NB4 (cell line): ENCODE measurements around the gene BRD1.

ENCODE experiments used
- DNase-seq: peaks from one replicate; pipeline ENCODE4 v3.0.0; 2010; ENCODE audit warnings: low read depth
- H3K4me3 ChIP-seq: one replicate; pipeline ENCODE4 v1.5.1; 2011; ENCODE audit warnings: mild to moderate bottlenecking, low read depth, low read length, moderate library complexity
- MAX ChIP-seq: IDR thresholded peaks from 2 replicates; pipeline ENCODE4 v1.6.1; 2011; ENCODE audit warnings: low read depth, low read length
- MYC ChIP-seq: IDR thresholded peaks from 2 replicates; pipeline ENCODE4 v1.6.1; 2011; ENCODE audit warnings: low read depth, low read length
- POLR2A ChIP-seq: IDR thresholded peaks from 2 replicates; pipeline ENCODE4 v1.6.1; 2011; ENCODE audit warnings: mild to moderate bottlenecking; ENCODE audit not compliant: insufficient read length; ENCODE audit errors: extremely low read depth
- TF ChIP-seq, protein P1 (sequence below): IDR thresholded peaks from one replicate; pipeline ENCODE4 v1.5.1; 2012; ENCODE audit warnings: low read depth, low read length

Gene BRD1

DNA sequence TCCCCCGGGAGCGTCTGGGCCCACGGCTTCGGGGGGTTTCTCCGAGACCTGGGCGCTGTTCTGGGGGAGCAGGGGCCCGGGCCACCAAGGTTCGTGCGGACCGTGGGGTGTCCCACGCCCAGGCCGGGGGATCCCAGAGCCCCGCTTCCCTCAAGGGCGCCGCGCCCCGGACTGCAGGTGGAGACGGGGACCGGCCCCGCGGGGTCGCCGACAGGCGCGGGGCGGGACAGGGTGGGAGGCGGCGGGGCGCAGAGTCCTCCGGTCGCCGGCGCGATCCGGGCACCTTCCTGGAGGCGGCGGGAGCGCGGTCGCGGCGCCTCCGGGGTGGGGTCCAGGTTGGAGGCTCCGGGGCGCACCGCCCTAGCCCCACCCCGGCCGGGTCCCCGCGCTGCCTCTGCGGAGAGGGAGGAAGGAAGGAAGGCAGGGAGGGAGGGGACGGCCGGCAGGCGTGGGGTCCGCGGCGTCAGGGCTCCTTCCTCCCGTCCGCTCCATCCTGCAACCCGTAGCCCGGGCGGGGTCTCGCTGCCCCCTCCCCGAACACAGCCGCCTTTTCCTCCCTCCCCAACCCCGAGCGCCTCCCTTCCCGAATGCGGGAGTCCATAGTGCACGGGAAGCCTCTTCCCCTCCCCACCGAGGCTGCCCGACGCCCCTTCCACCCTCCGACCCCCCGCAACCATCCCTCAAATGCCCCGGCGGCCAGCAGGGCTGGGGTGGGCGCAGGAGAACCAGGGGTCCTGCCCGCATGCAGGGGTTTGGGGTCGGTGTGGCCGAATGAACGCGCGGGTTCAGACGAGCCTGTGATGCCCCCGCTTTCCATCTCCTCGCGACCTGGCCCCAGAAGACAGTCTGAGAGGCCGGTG, 21.7 kb upstream of the BRD1 start:
- H3K4me3 ChIP-seq: peak overlapping the region; percentile 32
- TF ChIP-seq MAX: no peak
- TF ChIP-seq, protein P1, sequence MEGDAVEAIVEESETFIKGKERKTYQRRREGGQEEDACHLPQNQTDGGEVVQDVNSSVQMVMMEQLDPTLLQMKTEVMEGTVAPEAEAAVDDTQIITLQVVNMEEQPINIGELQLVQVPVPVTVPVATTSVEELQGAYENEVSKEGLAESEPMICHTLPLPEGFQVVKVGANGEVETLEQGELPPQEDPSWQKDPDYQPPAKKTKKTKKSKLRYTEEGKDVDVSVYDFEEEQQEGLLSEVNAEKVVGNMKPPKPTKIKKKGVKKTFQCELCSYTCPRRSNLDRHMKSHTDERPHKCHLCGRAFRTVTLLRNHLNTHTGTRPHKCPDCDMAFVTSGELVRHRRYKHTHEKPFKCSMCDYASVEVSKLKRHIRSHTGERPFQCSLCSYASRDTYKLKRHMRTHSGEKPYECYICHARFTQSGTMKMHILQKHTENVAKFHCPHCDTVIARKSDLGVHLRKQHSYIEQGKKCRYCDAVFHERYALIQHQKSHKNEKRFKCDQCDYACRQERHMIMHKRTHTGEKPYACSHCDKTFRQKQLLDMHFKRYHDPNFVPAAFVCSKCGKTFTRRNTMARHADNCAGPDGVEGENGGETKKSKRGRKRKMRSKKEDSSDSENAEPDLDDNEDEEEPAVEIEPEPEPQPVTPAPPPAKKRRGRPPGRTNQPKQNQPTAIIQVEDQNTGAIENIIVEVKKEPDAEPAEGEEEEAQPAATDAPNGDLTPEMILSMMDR: no peak
- no peak for TF ChIP-seq POLR2A
- TF ChIP-seq MYC: no peak
- DNase-seq: peak; percentile 55

- H3K4me3 ChIP-seq: peak overlapping the region; percentile 32
- TF ChIP-seq POLR2A (no peak), MAX (no peak), MYC (no peak)
- TF ChIP-seq, protein P1: no peak
- DNase-seq: no peak
These were observed 21.1 kb upstream of the BRD1 start for GRCh38 chr22:49848690-49849160.

GRCh38 chr22:49847751-49848689, 20.3 kb upstream of the BRD1 start:
- DNase-seq: peak; percentile 74
- TF ChIP-seq POLR2A (peak; percentile 17), MAX (no peak)
- no peak overlapping the region for H3K4me3 ChIP-seq

- DNase-seq: no peak
- TF ChIP-seq POLR2A: no peak
- TF ChIP-seq, protein P1: no peak
- TF ChIP-seq MYC: no peak
- no peak for TF ChIP-seq MAX
These were observed 18.2 kb upstream of the BRD1 start for GRCh38 chr22:49845666-49846459.

DNA sequence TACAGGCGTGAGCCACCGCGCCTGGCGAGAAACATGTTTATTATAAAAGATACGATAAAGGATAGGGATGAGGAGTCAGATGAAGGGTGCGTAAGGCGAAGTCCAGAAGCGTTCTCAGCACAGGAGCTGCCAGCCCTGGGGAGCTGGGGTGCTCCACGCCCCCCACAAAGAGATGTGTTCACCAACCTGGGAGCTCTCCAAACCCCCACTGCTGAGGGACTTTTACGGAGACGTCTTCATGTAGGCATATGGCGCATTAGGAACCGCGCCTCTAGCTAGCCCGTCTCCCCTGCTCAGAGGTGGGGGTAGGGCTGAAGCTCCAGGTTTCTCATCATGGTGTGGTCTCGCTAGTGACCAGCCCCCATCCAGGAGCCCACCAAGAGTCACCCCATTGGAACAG, 17.6 kb upstream of the BRD1 start:
- no peak for DNase-seq
- no peak overlapping the region for H3K4me3 ChIP-seq
- no peak for TF ChIP-seq POLR2A
- TF ChIP-seq MAX: no peak
- no peak for TF ChIP-seq MYC
- TF ChIP-seq, protein P1: no peak

More at GRCh38 chr22:49845666-49846459, 18.2 kb upstream of the BRD1 start:
- H3K4me3 ChIP-seq: no peak overlapping the region
